ENCODE measurements around the gene DAO.
A peak's percentile ranks its signal among the peaks of the same experiment; 100 is the strongest.

The DAO gene

DNA sequence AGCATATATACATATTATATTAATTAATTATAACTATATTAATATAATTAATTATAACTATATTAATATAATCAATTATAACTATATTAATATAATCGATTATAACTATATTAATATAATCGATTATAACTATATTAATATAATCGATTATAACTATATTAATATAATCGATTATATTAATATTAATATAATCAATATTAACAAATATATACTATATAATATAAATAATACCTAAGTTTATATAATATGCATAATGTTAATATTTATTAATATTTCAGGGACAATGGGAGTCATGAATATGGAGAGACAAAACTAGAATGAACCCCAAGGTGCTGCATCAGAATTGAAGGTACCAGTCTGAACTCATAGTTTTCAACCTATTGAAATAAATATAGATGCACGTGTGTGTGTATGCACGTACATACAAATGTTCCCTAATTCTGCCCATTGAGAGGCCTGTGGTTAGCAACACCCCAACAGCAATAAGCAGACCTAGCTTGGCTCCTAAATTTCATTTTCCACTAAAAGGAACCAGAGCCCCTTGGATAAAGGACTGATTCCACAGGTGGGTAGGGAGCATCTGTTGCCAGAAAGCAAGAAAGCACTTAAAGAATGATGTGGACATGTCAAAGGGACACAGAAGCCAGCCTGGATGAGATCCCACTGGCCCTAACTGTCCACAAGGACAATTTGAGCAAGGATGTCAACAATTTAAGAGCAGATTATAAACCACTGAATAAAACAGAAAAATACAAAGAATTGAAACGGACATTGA lies 43.8 kb upstream of the DAO start:
- TF ChIP-seq, protein P1, sequence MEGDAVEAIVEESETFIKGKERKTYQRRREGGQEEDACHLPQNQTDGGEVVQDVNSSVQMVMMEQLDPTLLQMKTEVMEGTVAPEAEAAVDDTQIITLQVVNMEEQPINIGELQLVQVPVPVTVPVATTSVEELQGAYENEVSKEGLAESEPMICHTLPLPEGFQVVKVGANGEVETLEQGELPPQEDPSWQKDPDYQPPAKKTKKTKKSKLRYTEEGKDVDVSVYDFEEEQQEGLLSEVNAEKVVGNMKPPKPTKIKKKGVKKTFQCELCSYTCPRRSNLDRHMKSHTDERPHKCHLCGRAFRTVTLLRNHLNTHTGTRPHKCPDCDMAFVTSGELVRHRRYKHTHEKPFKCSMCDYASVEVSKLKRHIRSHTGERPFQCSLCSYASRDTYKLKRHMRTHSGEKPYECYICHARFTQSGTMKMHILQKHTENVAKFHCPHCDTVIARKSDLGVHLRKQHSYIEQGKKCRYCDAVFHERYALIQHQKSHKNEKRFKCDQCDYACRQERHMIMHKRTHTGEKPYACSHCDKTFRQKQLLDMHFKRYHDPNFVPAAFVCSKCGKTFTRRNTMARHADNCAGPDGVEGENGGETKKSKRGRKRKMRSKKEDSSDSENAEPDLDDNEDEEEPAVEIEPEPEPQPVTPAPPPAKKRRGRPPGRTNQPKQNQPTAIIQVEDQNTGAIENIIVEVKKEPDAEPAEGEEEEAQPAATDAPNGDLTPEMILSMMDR (conservative IDR thresholded peaks at IDR 0.05; ENCODE audit: low read depth) = no peak
- POLR2A ChIA-PET (ENCODE audit: low non-redundant PET) = no interaction called here
- CTCF ChIA-PET = no interaction called here
- DNase-seq (ENCODE audit: low spot score) = no peak
- H3K27ac ChIP-seq = peak overlapping the region; percentile 99

DNA sequence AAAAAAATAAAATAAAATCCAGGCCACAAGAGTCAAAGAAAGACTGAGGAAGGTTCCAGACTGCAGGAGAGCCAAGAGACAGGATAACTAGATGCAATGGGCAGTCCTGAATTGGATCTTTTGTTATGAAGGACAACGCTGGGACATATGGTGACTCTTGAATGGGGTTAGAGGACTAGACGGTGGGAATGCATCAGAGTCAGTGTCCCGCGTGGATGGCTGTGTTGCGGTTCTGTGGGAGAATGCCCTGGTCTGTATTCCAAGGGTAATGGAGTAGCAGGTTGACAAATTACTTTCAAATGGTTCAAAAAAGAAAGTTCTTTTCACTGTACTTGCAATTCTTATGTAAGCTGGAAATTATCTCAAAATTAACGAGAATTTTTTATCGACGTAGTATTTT lies 42.7 kb upstream of the DAO start:
- H3K27ac ChIP-seq = peak overlapping the region; percentile 97
- POLR2A ChIA-PET (ENCODE audit: low non-redundant PET) = no interaction called here
- TF ChIP-seq, protein P1 (conservative IDR thresholded peaks at IDR 0.05; ENCODE audit: low read depth) = no peak
- DNase-seq (ENCODE audit: low spot score) = no peak
- CTCF ChIA-PET = interaction anchor here (1.7 kb wide), 1 partner anchor 12 kb away, joined by 5 read pairs; no protein-coding TSS in a partner anchor

GRCh38 chr12:108837680-108838079 lies 42.2 kb upstream of the DAO start:
- H3K27ac ChIP-seq = peak overlapping the region; percentile 97
- POLR2A ChIA-PET (ENCODE audit: low non-redundant PET) = interaction anchor here (0.9 to 1.2 kb wide), 2 partner anchors 9 to 22 kb away, joined by 3 to 4 read pairs; no protein-coding TSS in a partner anchor
- TF ChIP-seq, protein P1 (conservative IDR thresholded peaks at IDR 0.05; ENCODE audit: low read depth) = no peak
- CTCF ChIA-PET = interaction anchor here (1.3 to 1.7 kb wide), 2 partner anchors 11 to 113 kb away, joined by 5 to 9 read pairs; no protein-coding TSS in a partner anchor
- no peak for DNase-seq (ENCODE audit: low spot score)

DNA sequence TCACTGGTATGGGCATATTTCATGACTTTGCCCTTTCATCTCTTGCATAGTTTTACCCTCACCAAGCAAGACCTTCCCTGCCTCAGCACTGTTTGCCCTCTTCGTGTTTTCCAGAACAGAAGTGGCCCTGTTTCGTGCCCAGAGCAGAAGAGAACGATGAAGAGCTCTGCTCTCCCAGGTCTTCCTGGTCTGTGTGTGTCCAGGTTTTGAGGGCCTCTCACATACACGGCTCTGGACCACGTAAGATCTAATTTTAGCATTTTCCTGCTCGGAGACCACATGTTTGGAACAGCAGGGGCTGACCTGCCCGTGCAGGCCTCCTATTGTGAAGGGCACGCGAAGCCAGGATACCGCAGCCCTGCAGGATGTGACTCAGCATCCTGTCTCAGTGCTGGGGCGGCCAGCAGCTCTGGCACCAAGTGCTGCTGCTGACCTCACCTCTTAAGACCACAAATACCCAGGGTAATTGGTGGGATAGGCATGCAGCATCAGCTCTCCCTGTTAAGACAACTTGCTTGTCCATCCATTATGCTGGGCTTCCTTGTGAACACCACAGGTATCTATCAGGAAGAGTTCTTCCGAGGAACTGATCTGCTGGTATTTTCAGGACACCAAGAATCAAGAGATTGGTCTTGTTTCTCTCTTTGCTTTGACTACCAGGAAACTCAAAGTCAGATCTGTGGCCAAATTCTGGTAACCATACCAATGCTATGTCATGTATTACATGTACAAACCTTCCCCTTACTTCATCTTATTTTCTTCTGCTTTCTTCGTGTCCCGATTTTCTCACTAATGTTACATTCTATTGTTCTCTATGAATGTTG lies 41.5 kb upstream of the DAO start:
- ChIA-PET POLR2A (ENCODE audit: low non-redundant PET) (interaction anchor here (0.9 to 1.2 kb wide), 2 partner anchors 8 to 23 kb away, joined by 3 to 4 read pairs; no protein-coding TSS in a partner anchor), CTCF (interaction anchor here (0.6 to 1.7 kb wide), 3 partner anchors 10 to 256 kb away, joined by 5 to 9 read pairs (median 5); no protein-coding TSS in a partner anchor)
- DNase-seq (ENCODE audit: low spot score) = peak; percentile 96
- TF ChIP-seq, protein P1 (conservative IDR thresholded peaks at IDR 0.05; ENCODE audit: low read depth) = no peak
- peak overlapping the region; percentile 97 for H3K27ac ChIP-seq

DNA sequence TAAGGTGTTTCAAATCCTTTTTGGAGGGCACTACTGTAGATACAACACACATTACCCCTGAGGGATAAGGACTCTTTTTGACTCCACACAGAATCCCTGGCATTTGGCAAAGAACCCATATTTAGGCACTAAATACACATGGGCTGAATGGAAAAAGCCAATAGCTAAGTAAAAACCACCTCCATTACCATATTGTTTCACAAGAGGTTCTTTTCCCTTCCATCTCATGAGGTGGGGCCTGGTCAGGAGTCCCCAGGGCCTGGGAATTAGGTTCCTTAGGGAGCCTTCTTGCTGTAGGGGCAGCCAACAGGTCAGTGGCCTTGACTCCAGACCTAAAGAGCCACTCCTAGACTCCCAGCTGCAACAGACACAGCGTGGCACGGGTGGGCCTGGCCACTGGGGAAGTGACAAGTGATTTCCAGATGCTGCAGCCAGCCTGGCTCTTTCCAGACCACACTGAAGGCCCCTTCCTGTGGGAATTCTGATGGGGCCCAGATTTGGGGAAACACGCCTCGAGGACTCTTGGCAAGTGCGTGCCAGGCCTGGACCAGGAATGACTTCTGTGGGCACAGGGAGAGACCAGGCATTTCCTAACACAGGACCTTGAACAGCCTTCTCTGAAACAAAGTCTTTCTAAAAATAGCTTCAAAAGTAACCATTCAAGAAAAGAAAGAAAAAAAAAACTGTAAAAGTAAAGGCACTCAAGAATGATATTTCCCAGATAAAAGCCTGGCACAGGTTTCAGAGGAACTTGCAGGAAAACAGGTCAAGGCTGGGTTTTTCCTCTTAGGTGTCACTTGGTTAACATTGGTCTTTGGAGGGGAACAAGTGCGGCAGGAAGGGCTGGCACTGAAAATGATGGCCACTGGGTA lies 40.6 kb upstream of the DAO start:
- TF ChIP-seq, protein P1 (conservative IDR thresholded peaks at IDR 0.05; ENCODE audit: low read depth) = no peak
- POLR2A ChIA-PET (ENCODE audit: low non-redundant PET) = interaction anchor here (1.2 kb wide), 1 partner anchor 24 kb away, joined by 4 read pairs; no protein-coding TSS in a partner anchor
- H3K27ac ChIP-seq = peak overlapping the region; percentile 97
- CTCF ChIA-PET = interaction anchor here (1.3 to 1.7 kb wide), 2 partner anchors 9 to 111 kb away, joined by 5 to 9 read pairs; no protein-coding TSS in a partner anchor
- DNase-seq (ENCODE audit: low spot score) = no peak

Data from RWPE1 (cell line).